T-helper 1 cell treated with Interleukin-12 subunit alpha and Interleukin-12 subunit beta and Interleukin-4 antibody, amounts not matched to agents 30 μg/mL and 1 μg/mL, for 36 hours (primary cell): Measurements from ENCODE around the gene CLIC3.
A peak's percentile ranks its signal among the peaks of the same experiment; 100 is the strongest.
"Not testable (repeated sequence)": the region's sequence is repeated elsewhere in the genome, so short reads cannot be mapped to it uniquely, and the experiment has no call there.

Experiments used
- H3K27ac Mint-ChIP-seq: one replicate; pipeline ENCODE4 v1.8.0; 2021; ENCODE audit warnings: mild to moderate bottlenecking, mixed read lengths
- H3K27me3 Mint-ChIP-seq: one replicate; pipeline ENCODE4 v1.8.0; 2021; ENCODE audit warnings: low read depth, mixed read lengths
- H3K36me3 Mint-ChIP-seq: one replicate; pipeline ENCODE4 v1.8.0; 2021; ENCODE audit warnings: low read depth, mixed read lengths
- H3K4me1 Mint-ChIP-seq: one replicate; pipeline ENCODE4 v1.8.0; 2021; ENCODE audit warnings: low read depth, mixed read lengths
- H3K4me3 Mint-ChIP-seq: one replicate; pipeline ENCODE4 v1.8.0; 2021; ENCODE audit warnings: mild to moderate bottlenecking, moderate library complexity, mixed read lengths
- H3K9me3 Mint-ChIP-seq: one replicate; pipeline ENCODE4 v1.8.0; 2021; ENCODE audit warnings: mixed read lengths

The CLIC3 gene

DNA sequence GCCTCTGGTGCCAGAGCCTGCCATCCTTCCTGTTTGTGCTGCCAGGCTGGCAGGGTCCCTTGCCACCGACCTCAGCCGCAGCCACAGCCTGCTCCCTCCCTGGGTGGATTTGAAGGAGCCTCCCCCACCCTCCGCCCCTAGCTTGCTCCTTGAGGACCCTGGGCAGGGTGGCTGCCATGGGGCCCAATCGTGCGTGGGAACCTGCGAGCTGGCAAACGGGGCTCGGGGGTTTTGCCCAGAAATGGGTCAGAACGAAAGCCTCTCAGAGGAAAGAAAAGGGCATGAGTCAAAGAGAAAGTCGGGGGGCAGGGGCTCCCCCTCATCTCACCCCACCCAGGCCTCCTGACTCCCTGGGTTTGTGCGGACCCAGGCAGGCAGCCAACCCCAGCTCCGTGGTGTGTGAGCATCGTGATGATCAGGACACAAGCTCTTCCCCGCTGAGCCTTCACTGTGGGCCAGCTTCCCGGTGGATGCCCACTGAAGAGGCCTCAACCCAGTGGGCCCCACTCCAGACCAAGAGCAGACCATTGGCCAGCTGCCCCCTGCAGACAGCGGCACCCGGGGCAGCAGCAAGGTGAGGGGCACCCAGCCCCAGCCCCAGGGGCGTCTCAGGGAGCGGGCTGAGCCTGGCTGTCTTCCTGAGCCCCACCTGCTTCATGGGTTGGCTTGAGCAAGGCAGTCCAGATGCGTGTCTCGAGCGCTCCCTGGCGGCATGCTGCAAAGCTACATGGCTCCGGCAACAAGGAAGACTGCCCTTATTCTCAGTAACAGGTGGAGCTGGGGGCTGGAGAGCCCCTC, 38.5 kb upstream of the CLIC3 start:
- peaks cover 27% of the 10 kb centered on the region for H3K4me1 Mint-ChIP-seq
- H3K27ac Mint-ChIP-seq = peak overlapping the region; percentile 80
- H3K36me3 Mint-ChIP-seq = no peaks in the 10 kb centered on the region
- peak overlapping the region; percentile 73 for H3K4me3 Mint-ChIP-seq
- H3K9me3 Mint-ChIP-seq = no peaks in the 10 kb centered on the region
- no peaks in the 10 kb centered on the region for H3K27me3 Mint-ChIP-seq

- peak overlapping the region; percentile 73 for H3K4me3 Mint-ChIP-seq
- no peaks in the 10 kb centered on the region for H3K27me3 Mint-ChIP-seq
- no peaks in the 10 kb centered on the region for H3K9me3 Mint-ChIP-seq
- peaks cover 32% of the 10 kb centered on the region for H3K4me1 Mint-ChIP-seq
- H3K36me3 Mint-ChIP-seq = no peaks in the 10 kb centered on the region
- H3K27ac Mint-ChIP-seq = peak overlapping the region; percentile 80
Measured at GRCh38 chr9:137034039-137034708, 37.8 kb upstream of the CLIC3 start.

GRCh38 chr9:137033481-137033880, 37.1 kb upstream of the CLIC3 start:
- H3K27ac Mint-ChIP-seq = peak overlapping the region; percentile 59
- H3K36me3 Mint-ChIP-seq, H3K27me3 Mint-ChIP-seq, H3K9me3 Mint-ChIP-seq, H3K4me3 Mint-ChIP-seq: not testable (repeated sequence)
- H3K4me1 Mint-ChIP-seq = peaks cover 32% of the 10 kb centered on the region

GRCh38 chr9:137032858-137033257, 36.5 kb upstream of the CLIC3 start:
- H3K27ac Mint-ChIP-seq = peak overlapping the region; percentile 59
- no peaks in the 10 kb centered on the region for H3K27me3 Mint-ChIP-seq
- H3K36me3 Mint-ChIP-seq = no peaks in the 10 kb centered on the region
- no peaks in the 10 kb centered on the region for H3K9me3 Mint-ChIP-seq
- H3K4me1 Mint-ChIP-seq = peaks cover 32% of the 10 kb centered on the region
- no peak overlapping the region for H3K4me3 Mint-ChIP-seq

DNA sequence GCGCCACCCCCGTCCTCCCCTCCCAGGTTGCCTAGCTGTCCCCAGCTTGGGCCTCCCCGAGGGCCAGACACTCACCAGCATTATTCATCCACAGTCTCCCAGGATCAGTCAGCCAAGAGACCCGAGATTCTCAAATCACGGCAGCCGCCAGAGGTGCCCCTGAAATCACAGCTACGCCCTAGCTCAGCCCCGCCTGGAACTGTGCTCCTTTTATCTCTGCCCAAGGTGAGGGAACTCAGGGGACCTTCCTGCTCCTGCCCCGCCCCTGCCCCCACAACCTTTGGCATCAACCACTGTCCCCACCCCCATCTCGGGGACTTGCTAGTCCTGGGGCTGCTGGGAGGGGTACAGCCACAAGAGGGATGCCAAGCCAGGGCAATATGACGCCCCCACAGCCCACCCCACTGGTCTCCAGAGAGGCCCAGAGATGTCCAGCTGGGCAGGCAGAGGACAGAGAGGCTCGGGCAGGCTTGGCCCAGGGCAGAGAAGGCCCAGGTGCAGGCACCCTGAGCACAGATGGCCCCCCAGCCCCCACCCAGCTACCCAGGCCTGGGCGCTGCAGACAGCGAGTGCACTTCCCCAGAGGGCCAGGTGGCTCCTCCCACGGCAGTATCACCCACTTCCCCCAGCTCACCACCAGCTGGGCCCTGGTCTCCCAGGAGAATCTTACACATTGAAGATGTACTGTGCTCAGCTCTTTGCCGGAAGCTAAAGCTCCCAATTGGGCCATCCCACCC, 35.7 kb upstream of the CLIC3 start, which contains the start of gene FUT7:
FUT7 (minus strand) TSS at position 185 of the 737 bp plus-strand sequence; CDS start at position 88, 97 bp downstream.
- Mint-ChIP-seq H3K9me3 (no peaks in the 10 kb centered on the region), H3K4me1 (peaks cover 35% of the 10 kb centered on the region), H3K27me3 (peaks cover 4% of the 10 kb centered on the region)

GRCh38 chr9:137030538-137031527, 34.5 kb upstream of the CLIC3 start:
- H3K4me1 Mint-ChIP-seq = peaks cover 35% of the 10 kb centered on the region
- H3K27me3 Mint-ChIP-seq = peaks cover 4% of the 10 kb centered on the region
- H3K36me3 Mint-ChIP-seq = no peaks in the 10 kb centered on the region
- H3K27ac Mint-ChIP-seq = peak overlapping the region; percentile 57
- no peaks in the 10 kb centered on the region for H3K9me3 Mint-ChIP-seq
- H3K4me3 Mint-ChIP-seq = peak overlapping the region; percentile 25

More for the DNA sequence above, 35.7 kb upstream of the CLIC3 start, which contains the start of gene FUT7:
- Mint-ChIP-seq H3K27ac (peak within 1 kb of the TSS; percentile 36), H3K36me3 (no peaks in the 10 kb centered on the region), H3K4me3 (peak within 1 kb of the TSS; percentile 67)

DNA sequence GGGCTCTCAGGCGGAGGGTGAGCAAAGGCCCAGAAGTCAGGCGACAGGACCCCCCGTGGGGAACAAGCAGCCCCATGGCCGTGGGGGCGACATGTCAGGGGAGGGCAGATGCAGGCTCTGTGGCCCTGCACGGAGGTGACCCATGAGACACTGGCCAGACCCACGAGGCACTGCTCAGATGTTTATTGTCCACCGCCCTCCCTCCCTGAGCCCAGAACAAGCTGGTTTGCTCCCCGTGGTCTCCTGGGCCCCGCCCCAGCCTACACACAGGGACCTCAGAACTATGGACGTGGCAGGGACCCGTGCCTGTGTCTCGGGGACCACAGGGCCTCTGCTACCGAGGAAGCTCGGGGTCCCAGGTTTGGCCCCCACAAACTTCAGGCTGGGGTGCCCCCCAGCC, 33.6 kb upstream of the CLIC3 start:
- peak overlapping the region; percentile 25 for H3K4me3 Mint-ChIP-seq
- H3K27me3 Mint-ChIP-seq = peaks cover 4% of the 10 kb centered on the region
- no peak overlapping the region for H3K27ac Mint-ChIP-seq
- no peaks in the 10 kb centered on the region for H3K36me3 Mint-ChIP-seq
- peaks cover 33% of the 10 kb centered on the region for H3K4me1 Mint-ChIP-seq
- no peaks in the 10 kb centered on the region for H3K9me3 Mint-ChIP-seq

GRCh38 chr9:137029058-137029936, 32.9 kb upstream of the CLIC3 start:
- H3K4me3 Mint-ChIP-seq = peak overlapping the region; percentile 74
- peak overlapping the region; percentile 73 for H3K27ac Mint-ChIP-seq
- no peaks in the 10 kb centered on the region for H3K36me3 Mint-ChIP-seq
- peaks cover 26% of the 10 kb centered on the region for H3K4me1 Mint-ChIP-seq
- peaks cover 4% of the 10 kb centered on the region for H3K27me3 Mint-ChIP-seq
- H3K9me3 Mint-ChIP-seq = no peaks in the 10 kb centered on the region

DNA sequence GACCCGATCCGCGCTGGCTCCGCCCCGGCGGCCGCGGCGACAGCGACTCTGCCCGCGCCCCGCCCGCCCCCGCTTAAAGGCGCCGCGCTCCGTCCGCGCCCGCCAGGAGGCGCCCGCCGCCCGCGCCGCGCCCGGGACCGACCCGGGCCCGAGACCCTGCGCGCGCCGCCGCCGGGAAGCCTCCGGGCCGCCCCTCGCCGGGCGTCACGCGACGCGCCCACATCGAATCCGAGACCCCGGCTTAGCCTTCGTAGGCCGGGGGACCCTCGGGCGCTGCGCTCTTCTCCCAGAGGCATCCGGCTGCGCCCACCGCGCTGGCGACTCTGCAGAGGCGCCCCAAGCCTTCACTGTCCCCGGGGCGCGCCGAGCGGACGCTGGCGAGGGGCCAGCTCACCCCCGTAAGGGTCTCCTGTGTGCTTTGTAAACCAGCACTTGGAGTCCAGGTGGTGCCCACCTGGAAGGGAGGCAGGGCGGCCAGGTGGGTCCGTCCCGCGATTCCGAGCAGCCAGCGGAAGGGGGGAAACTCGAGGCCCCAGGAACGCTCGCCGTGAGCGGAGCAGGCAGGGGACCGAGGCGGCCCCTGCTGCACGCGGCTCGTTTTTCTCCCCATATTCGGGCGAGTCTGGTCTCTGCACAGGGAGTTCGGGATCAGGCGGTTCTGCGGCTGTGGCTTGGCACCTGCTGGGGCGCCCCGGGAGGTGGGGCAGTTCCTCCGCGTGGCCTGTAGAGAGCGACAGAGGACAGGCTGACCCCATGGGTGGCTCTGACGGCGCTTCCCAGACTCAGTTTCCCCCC, 32.1 kb upstream of the CLIC3 start:
- Mint-ChIP-seq H3K4me1 (peaks cover 23% of the 10 kb centered on the region), H3K27ac (peak overlapping the region; percentile 73), H3K36me3 (no peaks in the 10 kb centered on the region), H3K27me3 (peaks cover 4% of the 10 kb centered on the region), H3K4me3 (peak overlapping the region; percentile 74), H3K9me3 (no peaks in the 10 kb centered on the region)

GRCh38 chr9:137027369-137028262, 31.2 kb upstream of the CLIC3 start, which contains the start of gene ABCA2:
Gene ABCA2, minus strand, starts transcription at chr9:137028237. Its CDS starts 97 bp downstream, at chr9:137028140.
- Mint-ChIP-seq H3K4me1 (peaks cover 19% of the 10 kb centered on the region), H3K27me3 (peaks cover 4% of the 10 kb centered on the region), H3K27ac (peak within 1 kb of the TSS; percentile 73), H3K36me3 (no peaks in the 10 kb centered on the region), H3K4me3 (peak within 1 kb of the TSS; percentile 82), H3K9me3 (no peaks in the 10 kb centered on the region)

DNA sequence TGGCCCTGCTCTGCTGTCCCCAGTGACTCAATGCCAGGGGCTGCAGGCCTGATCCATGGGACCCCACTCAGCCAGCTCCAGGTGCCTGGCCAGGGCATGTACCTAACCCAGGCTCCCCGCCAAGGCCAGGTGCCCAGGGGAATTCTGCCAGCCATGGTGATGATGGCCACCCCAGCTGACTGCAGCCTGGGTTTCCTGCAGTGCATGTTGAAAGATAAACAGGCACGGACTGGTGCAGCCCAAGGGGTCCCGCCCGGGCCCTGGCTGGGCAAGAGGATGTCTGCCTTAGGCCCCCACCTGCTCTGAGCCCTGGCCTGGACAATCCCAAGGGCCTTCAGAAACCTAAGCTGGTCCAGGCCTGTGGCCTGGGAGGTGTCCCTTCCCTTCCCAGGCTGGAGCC, 30.5 kb upstream of the CLIC3 start:
- Mint-ChIP-seq H3K27me3 (peaks cover 4% of the 10 kb centered on the region), H3K4me1 (peaks cover 16% of the 10 kb centered on the region), H3K9me3 (no peaks in the 10 kb centered on the region), H3K36me3 (no peaks in the 10 kb centered on the region), H3K27ac (no peak overlapping the region), H3K4me3 (peak overlapping the region; percentile 82)
